GM18499 (cell line): ENCODE data around the gene CNOT1.
"Not testable (repeated sequence)": the region's sequence is repeated elsewhere in the genome, so short reads cannot be mapped to it uniquely, and the experiment has no call there.

ENCODE experiments used
- ATAC-seq: cut with Tn5 transposase; IDR thresholded peaks from one replicate; pipeline ENCODE4 v1.9.1; 2021; ENCODE audit warnings: moderate number of reproducible peaks; ENCODE audit not compliant: insufficient read depth, unreplicated experiment

The CNOT1 gene

GRCh38 chr16:58584831-58585505, 44.7 kb downstream of the CNOT1 start:
- no peak for ATAC-seq

- ATAC-seq: no peak
Observed at GRCh38 chr16:58582971-58583765, 46.5 kb downstream of the CNOT1 start.

GRCh38 chr16:58582133-58582532, 47.5 kb downstream of the CNOT1 start:
- ATAC-seq: no peak

- no peak for ATAC-seq
Observed at GRCh38 chr16:58579587-58579986, 50.0 kb downstream of the CNOT1 start.

- ATAC-seq: no peak
Observed at GRCh38 chr16:58578642-58579041, 51.0 kb downstream of the CNOT1 start.

GRCh38 chr16:58577141-58577540, 52.5 kb downstream of the CNOT1 start:
- no peak for ATAC-seq

- no peak for ATAC-seq
Observed at GRCh38 chr16:58574895-58575294, 54.7 kb downstream of the CNOT1 start.

- not testable (repeated sequence) for ATAC-seq
Observed at GRCh38 chr16:58565697-58566096, 63.9 kb downstream of the CNOT1 start.

GRCh38 chr16:58563775-58564174, 65.9 kb downstream of the CNOT1 start:
- no peak for ATAC-seq

GRCh38 chr16:58563235-58563634, 66.4 kb downstream of the CNOT1 start:
- ATAC-seq: no peak

GRCh38 chr16:58556678-58557077, 72.9 kb downstream of the CNOT1 start:
- no peak for ATAC-seq

- no peak for ATAC-seq
Observed at GRCh38 chr16:58551496-58551895, 78.1 kb downstream of the CNOT1 start.

- no peak for ATAC-seq
Observed at GRCh38 chr16:58548378-58548777, 81.2 kb downstream of the CNOT1 start.

- ATAC-seq: no peak
Observed at GRCh38 chr16:58543685-58544084, 85.9 kb downstream of the CNOT1 start.

- no peak for ATAC-seq
Observed at GRCh38 chr16:58542291-58542690, 87.3 kb downstream of the CNOT1 start.

GRCh38 chr16:58541711-58542110, 87.9 kb downstream of the CNOT1 start:
- no peak for ATAC-seq

- no peak for ATAC-seq
Observed at GRCh38 chr16:58537124-58537906, 92.3 kb downstream of the CNOT1 start.

- ATAC-seq: no peak
Observed at GRCh38 chr16:58536278-58536677, 93.3 kb downstream of the CNOT1 start.

- ATAC-seq: no peak
Observed at GRCh38 chr16:58535100-58535499, 94.5 kb downstream of the CNOT1 start.

GRCh38 chr16:58533751-58534470, 95.7 kb downstream of the CNOT1 start:
- no peak for ATAC-seq
